ENCODE measurements around the gene MYO1E.
"Not testable (repeated sequence)": the region's sequence is repeated elsewhere in the genome, so short reads cannot be mapped to it uniquely, and the experiment has no call there.

The MYO1E gene

DNA sequence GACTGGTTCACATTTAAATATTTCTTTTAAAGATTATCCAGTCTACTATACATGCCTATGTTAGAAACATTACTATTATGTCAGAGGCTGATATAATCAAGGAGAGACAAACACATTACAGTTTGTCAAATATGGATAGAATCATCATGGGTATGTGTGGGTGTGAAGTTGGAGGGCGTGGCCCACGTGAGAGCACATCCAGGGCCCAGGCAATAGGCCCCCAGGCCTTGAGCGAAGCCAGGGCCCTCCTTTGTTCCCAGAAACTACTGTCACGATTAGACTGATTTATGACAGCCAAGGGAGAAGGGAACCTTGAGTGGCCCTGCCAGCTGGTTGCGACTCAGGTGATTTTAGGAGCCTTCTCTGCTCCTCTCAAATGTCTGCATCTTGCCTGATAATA, 193.0 kb downstream of the MYO1E start:
- no peak for DNase-seq

DNA sequence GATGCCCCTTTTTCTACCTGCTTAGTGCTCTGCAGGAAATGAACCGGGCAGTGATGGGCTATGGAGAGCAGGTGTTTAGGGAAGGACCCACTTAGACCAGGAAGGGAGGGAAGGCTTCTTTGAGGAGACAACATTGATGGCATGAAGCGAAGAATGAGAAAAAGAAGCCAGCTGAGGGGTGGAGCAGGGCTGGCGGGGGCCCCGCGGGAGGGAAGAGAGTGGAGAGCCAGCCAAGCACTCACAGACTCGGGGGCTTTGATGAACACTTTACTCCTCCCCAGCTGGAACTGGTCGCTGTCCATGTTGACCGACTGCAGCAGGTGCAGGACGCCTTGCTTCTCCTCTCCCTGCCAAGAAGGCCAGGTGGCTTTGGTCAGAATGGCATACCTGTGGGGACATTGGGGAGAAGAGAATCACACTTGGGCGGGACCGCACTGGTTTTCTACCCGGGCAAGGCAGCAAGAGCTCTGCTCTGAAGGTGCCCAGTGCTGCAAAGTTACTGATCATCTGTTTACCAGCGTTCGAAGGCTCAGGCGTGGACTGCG, 194.4 kb downstream of the MYO1E start:
- DNase-seq = no peak

DNA sequence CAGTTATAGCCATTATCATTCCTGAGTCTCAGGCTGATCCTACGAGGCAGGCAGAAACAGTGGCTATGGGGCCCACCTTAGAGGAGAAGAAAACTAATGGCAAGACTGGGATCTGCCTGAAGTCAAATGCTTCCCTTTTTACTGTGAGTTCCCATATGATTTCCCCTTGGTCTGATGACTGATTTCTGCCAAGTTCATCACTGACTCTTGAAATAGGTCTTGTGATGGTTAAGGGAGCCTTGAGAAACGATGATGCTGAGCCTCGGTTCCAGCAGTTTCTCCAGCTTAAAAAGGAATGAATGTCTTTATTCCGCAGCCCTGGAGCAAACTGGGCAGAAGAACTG, 195.4 kb downstream of the MYO1E start:
- no peak for DNase-seq

DNA sequence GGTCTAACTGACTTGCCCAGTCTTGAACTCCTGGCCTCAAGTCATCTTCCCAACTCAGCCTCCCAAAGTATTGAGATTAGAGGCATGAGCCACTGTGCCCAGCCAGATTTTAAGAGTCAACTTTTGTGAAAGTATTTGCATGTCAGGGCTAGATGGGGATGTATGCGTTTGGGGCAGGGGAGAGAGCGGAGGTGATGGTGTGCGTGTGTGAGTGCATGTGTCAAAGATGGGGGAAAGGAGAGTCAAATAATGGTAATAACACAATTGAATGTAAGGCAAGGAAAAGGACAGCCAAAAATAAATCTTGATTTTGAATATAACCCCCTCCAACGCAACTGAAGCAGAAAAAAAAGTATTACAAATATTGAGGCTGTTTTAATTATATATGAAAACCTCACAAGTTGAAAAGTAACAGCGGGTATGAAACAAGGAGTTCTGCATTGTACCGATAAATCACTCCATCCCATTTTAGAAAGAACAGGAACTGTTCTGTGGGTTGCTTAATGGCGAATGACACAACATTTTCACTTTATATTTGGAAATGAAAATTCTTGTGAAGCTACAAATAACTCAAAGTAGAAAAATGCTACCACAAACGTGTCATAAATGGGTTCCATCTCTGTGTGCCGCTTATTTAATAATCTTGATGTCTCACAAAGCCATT, 195.9 kb downstream of the MYO1E start:
- DNase-seq = no peak

DNA sequence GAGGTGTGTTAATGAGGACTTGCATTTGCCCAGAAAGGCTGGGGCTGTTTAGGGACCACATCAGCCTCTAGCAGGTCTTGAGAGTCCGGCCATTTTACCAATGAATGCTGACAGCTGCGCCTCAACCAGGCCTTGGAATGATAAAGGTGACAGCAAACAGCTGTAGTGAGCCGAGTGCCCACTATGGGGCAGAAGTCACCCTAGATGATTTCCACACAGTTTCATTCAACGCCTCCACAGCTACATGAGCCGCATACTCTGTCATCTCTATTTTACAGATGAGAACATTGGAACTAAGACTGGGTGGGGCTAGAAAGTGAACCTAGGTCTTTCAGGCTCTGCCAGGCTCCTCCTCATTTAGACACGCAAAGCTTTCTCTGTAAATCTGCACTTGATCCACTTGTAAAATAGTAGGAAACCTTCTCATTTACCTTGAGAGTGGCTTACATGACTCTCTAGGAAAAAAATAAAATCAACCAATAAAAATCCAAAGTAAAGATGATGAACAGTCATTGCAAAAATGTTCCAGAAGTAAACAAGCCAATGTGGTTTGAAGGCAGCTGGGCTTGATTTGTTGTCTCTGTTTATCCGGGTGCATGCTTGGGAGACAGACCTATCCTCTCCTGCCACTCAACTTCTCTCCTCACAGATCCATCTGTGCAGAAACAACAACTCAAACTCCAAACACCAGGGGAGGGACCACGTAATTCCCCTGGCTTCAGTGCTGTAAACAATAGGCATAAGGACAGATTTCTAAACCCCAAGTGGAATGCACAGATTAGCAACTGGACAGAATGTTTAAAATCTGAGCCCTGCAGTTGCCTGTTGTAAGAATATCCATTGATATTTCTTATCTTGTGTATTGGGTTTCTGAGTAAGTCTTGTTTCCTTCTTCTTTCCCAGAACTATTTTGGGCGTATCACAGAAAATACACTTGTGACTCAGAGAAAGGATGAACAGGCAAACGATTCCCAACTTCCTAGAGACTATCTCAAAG, 197.5 kb downstream of the MYO1E start:
- DNase-seq = peak; percentile 18

DNA sequence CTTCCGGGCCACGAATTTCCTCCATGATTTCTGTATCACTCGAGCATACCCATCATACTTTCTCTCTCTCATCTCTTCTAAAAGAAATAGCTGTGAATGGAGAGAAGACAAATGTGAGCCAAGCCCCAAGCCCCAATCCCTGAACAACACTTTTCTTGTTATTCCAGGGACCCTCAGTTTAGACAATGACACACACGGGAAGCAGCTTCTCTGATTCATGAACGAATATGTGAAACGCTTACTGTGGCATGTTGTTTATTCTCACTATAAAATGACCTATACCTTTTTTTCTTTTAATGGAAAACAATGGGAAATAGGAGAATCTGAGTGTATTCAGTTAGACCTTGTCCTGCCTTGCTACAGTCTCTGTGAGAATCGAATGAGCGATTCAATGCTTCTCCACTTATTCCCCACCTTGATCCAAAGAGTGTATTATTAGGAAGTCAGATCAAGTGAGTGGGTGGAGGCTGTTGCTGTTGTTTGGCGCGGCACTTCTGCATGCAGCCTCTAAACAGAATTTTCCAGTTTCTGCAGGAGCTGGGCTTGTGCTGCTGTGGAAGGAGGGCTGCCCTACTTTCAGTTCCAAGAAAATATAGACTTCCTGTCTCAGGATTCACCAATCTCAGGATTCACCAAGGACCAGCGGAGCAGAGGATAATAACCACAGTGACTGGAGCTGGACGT, 198.4 kb downstream of the MYO1E start:
- DNase-seq = no peak

DNA sequence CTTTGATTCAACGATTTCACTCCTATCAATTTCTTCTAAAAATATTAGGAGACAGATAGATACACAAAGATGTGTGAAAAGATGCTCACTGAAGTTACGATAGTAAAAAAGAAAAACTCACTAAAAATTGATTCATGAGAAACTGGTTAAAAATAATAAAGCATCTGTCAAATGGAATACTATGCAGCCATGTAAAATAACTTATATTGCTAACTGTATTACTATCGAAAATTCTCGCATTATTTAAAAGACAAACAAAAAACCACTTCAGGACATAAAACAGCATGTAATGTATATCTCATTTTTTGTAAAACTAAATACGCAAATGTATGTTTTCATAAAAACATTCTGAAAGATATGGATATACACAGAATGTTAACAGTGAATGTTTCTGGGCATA, 199.5 kb downstream of the MYO1E start:
- DNase-seq = no peak

DNA sequence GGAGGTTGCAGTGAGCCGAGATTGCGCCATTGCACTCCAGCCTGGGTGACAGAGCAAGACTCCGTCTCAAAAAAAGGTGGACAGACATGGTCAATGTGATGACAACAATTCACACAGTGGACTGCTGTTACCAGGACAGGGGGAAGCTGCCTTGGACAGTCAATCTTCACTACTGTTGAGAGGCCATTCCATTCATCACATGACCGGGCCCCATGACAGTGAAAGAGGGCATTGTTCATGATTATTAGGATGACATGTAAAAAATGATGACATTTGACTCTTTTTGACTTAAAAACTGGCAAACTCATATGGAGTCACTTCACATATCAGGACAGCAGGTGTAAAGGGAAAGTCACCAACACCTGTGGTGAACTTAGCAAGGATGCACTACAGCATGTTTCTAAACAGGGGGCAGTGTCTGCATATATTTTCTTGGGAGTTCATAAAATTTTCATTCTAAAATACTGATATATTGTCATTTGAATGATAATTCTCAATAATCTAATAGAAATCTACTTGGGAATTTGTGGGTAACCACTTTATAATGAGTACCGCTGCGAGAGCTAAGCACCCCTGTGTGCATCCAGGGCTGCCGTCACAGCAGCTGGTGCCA, 200.3 kb downstream of the MYO1E start:
- no peak for DNase-seq

DNA sequence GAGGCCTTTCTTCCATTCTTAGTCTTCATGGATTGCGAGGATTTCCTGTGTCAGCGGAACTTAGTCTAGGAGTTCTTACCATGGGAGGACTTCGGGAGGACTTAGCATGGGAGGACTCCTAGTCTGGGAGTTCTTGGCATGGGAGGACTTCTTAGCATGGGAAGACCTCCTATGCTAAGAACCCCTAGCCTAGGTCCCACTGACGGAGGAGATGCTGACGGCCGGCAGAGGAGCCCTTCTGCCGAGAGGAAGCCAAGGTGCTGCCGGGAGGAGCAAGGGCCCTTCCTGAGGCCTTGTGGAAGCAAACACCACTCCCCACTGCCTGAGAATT, 201.6 kb downstream of the MYO1E start:
- no peak for DNase-seq

DNA sequence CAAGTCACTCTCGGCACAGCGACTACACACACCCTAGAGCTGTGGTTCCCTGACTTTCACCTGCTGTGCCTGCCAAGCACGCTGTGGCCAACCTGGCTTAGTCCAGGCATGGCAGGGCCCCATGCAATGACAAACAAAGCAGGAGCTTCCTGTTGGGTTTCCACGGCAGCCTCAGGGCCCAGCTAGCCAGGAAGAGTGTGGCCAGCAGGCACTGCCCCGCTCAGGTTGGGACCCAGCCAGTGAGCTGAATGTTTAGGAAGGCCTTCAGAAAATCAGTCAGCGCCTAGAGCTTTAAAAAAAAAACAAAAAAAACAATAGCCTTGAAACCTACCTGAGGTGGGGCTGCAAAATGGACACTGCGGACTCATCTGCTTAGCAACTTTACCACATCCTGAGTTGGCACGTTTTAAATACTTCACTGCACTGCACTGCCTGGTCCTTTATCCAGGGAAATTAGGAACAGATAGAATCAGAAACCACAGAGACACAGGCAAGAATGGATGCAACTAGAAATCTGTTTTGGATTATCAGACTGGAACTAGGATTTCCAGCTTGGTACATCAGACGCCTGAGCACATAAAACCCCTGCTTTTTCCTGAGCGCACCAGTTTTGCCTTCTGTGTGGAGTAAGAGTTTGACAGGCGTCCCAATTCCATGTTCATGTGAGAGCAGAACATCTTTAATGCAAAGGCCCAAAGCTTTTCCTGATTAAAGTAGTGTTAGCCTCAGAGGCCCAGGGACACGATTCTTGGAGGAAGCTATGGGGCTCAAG, 202.2 kb downstream of the MYO1E start:
- no peak for DNase-seq

DNA sequence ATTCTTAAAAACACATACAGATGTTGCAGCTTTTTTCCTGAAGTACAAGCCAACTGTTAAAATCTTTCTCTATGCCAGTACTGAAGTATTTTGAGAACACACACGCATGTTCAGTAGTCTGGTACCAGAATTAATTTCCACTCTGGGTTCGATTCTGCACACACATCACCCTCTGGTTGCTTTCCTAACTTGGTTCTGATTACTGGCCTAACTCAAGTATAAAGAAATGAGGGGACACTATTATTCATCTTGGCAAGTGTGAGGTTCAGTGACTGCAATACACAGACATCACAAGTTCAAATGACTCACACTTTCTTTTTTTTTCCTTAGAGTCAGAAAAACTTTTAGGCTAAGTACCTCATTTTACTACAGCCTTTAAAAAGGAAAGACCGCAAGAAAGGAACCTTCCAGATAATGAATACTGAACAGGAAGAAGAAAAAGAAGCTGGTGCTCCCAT, 203.4 kb downstream of the MYO1E start:
- DNase-seq = no peak

DNA sequence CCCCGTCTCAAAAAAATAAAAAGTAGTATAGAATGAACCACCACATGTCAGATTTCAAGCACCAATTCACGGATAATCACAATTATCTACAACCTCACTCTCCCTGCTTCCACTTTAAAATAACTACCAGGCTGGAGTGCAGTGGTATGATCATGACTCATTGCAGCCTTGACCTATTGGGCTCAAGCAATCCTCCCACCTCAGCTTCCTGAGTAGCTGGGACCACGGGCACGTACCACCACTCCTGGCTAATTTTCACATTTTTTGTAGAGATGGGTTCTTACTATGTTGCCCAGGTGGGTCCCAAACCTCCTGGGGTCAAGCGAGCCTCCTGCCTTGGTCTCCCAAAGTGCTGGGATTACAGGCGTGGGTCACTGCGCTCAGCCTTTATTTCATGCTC, 204.1 kb downstream of the MYO1E start:
- DNase-seq = no peak

DNA sequence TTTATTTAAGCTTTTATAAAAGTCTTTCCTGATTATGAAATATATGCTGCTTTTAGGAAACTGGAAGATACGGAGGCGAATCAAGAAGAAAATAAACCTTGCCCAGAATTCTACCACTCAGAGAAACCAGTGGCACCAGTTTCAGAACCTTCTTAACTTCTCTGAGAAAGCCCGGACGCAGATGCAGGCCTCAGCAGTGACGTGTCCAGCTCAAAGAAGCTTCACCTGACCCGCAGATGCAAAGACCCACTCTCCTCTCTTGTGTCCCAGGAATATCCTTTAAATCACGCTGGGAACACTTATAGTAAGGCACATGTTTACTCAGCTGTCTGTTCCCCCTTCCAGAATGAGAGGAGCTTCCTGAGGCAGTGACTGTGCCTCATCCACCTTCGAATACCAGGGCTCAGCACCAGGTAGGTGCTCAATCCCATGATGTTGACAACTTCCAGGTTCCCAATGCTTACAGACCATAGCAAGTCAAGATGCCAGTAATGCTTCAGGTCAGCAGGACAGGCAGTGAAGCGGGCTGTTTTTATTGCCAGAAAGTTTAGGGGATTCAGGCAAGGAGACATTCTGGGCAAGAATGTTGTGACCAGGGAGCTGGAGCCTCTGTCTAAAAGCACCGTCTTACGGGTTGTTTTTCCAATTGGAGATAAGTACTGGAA, 205.9 kb downstream of the MYO1E start:
- DNase-seq = no peak

DNA sequence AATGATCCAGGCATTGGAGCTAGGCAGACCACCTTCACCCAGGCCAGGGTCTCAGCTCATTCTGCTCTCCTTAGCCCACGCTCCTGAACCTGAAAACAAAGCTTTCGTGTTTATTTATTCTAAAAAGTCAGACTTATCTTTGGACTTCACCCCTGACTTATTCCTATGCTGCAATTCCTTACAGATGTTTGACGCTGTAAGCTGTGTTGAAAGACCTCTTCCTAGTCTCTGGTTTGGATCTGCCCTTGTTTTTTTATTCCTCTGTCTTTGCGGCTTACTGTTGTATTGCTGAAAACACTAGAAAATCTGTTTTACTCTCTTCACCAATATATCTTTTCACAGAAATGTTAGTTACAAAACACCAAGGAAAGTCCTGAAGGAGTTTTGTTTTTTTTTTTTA, 206.5 kb downstream of the MYO1E start:
- no peak for DNase-seq

DNA sequence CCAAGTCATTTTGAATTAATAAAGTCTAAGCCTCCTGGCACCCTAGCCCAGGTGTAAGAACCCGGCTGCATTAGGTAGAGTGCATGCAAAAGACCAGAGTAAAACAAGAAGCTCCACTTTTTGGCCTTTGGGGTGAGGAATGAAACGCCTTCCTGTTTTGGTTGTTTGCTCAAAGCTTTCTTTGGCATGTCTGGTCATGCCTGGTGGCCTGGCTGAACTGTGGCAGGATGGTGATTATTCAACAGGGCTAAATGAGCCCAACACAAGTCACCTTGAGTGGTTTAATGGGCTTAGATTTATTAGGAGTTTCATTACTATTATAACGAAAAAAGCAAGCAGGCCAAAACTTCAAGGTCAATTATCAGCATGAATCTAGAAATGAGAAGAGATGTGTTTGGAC, 206.9 kb downstream of the MYO1E start:
- no peak for DNase-seq

DNA sequence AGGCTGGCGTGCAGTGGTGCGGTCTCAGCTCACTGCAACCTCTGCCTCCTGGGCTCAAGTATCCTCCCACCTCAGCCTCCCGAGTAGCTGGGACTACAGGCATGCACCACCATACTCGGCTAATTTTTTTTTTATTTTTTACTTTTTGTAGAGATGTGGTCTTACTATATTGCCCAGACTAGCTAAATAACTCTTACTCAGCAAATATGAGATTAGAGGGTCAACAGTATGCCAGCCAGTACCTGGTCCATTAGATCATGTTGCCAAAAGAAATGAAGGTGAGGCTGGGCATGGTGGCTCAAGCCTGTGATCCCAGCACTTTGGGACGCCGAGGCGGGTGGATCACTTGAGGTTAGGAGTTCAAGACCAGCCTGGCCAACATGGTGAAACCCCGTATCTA, 210.6 kb downstream of the MYO1E start:
- DNase-seq = not testable (repeated sequence)

DNA sequence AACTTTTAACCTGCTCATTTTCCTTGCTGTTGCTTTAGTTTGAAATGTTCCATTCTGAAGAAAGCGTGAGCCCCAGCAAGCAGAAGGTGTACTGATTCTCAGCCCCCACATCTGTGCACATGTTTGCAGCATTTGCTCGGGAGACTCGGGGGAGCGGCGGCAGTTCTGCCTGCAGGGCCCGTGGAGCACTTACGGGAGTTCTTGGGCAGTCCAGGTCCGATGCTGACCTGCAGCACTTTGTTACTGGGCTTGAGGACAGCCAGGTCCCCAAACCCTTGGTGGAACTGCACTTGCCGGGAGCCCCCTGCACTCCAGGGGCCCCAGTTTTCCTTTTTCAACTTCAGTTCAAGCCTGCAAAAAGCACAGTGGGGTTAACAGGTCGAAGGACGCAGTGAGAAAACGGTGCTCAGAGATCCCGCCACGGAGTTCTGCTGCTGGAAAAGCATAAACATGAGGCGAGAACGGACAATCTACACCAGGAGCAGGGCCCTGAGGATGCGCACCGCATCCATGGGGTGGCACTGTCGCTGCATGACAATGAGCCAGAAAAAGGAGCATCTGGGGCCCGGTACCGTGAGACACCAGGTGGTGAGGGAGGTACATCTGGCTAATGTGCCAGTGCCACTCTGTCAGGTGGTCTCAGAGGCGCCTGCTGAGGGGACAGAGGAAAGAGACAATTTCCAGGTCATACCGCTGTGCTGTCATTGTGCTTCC, 211.6 kb downstream of the MYO1E start:
- DNase-seq = no peak

DNA sequence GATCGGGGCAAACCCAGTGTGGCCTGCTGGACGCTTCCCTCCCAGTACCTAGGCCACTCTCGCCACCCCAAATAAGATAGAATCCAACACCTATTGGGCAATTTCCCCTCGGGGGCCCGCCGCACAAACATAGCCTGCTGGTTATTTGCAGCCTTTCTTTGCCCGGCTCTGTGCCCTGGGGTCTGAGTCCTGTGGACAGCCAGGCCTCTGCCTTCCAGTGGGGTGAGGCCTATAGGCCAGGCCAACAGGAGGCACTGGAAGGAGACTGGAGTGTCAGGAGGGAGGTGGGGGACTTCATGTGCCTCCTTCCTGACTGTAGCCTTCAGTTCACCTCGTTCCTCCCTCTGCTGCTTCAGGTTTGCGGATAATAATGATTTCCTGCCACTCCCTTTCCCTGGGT, 213.5 kb downstream of the MYO1E start:
- no peak for DNase-seq

DNA sequence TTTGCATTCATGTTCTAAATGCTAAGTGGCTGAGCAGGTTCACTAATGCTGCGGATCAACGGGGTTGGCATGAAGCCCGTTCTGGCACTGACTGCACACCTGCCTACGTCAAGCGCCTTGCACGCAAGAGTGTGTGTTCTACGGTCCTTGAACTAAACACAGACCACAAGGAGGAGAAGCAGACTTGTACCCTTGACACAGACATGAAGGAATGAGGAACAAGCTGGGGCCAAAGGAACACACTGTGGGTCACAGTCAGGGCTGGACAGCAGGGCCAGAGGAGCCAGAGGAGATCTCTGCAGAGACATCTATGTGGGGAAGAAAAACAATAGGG, 214.0 kb downstream of the MYO1E start:
- DNase-seq = no peak

DNA sequence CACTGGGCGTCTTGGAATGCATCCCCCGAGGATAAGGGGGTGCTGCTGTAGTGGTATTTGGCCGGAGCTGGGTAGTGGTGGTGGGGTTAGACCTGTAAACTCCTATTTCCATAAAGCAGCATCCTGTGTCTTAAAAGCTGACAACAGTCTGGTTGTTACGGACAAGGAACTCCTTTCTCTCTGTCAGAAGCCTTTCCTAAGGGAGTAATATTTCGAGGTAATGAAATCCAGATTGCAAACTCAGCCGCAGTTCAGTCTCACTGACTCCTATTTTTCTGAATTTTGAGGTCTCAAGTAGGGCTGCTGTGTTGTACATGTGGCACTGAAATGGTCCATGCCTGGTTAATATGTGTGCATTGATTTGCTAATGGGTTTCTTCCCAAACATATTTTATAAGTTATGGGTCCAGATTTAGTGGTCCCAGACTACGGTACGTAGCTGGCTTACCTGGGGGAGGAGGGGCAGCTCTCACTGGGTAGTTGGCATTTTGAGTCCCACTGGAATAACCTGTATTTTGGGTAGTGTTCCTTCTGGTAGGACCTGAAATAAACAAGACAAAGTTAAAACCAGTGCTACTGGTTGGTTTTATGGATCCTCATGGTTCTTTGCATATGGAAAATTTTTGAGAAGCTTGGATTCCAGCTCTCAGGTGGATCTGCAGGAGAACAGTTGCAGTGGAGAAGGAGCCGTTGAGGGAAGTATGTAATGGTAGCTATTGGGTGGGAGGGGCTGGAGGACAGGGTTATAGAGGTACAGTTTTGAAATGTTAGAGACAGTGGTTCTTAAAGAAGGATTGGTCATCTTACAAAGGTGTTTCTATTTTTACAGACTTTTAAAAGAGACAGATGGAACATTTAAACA, 214.6 kb downstream of the MYO1E start:
- DNase-seq = no peak
